K562 (cell line): Measurements from ENCODE around the gene SHB. TPM values are rescaled to one million over a fixed set of nuclear protein-coding genes. Genes with fewer than 3 reads are reported as not detected.

Experiments
- ATAC-seq: fragments of 200-7000 bp; cut with Tn5 transposase; 3 replicates; pipeline ENCODE4 v1.9.1; 2020; ENCODE audit warnings: moderate library complexity
- BruUV-seq: library from RNA; stranded (reverse); fragments of 400-500 nt; replicated peaks from 2 replicates; lab custom pipeline; 2021; lab: Mats Ljungman, UMichigan
- CTCF ChIA-PET: fragments of 300-600 bp; formaldehyde crosslinking; extraction: SDS; loops from one replicate; lab custom pipeline; 2021; ENCODE audit warnings: low intra/inter-chr PET ratio; lab: Yijun Ruan, JAX
- POLR2A ChIA-PET: fragments of 300-600, 350-650 bp; sonication (Branson Sonifier 250); formaldehyde crosslinking; extraction: SDS; loops from one replicate; lab custom pipeline; 2021; ENCODE audit warnings: antibody characterized with exemption, inconsistent platforms; lab: Yijun Ruan, JAX
- DNase-seq, 4 experiments: peaks; one replicate each; pipeline versions ENCODE4 v3.0.0 to v3.0.0-alpha.2; 2011 to 2018; ENCODE audit warnings: low spot score in 3 of 4, mixed read lengths in 3 of 4; ENCODE audit errors: extremely low read depth in 1 of 4
- FAIRE-seq: peaks from 2 replicates; lab custom pipeline; 2011; peaks lifted over from hg19 to GRCh38; lab: Jason Lieb, UNC
- H2AFZ ChIP-seq: 2 replicates; pipeline ENCODE4 v1.6.0; 2011; ENCODE audit warnings: low read depth, low read length, control low read depth, inconsistent platforms
- H3K27ac ChIP-seq: fragments of 200-600 bp; 3 replicates; pipeline ENCODE4 v1.8.0; 2011; ENCODE audit warnings: low read depth, mild to moderate bottlenecking, control low read depth, inconsistent platforms, low read length, moderate library complexity, mixed read lengths; ENCODE audit errors: extremely low read depth
- H3K27me3 ChIP-seq, 2 experiments: fragments of 300-600 bp in 1 of 2; 2 replicates in 1 of 2; 3 replicates in 1 of 2; pipeline versions ENCODE4 v1.6.0 to v1.8.0; 2011; ENCODE audit warnings: inconsistent platforms in 2 of 2, low read length in 2 of 2, mild to moderate bottlenecking in 1 of 2, mixed read lengths in 1 of 2, moderate library complexity in 1 of 2; ENCODE audit not compliant: control insufficient read depth in 2 of 2, insufficient read depth in 2 of 2
- H3K36me3 ChIP-seq: fragments of 300-600 bp; 3 replicates; pipeline ENCODE4 v1.8.0; 2011; ENCODE audit warnings: mild to moderate bottlenecking, low read length, inconsistent platforms; ENCODE audit not compliant: control insufficient read depth, insufficient read depth
- H3K4me1 ChIP-seq, 2 experiments: fragments of 200-600 bp in 1 of 2; replicated peaks in 1 of 2; 2 replicates in 1 of 2; 3 replicates in 1 of 2; pipeline versions ENCODE4 v1.5.1 to v1.8.0; 2011; ENCODE audit warnings: inconsistent platforms in 2 of 2, low read length in 2 of 2, mild to moderate bottlenecking in 1 of 2, mixed read lengths in 1 of 2, moderate library complexity in 1 of 2; ENCODE audit not compliant: control insufficient read depth in 2 of 2, insufficient read depth in 2 of 2
- H3K4me2 ChIP-seq: 2 replicates; pipeline ENCODE4 v1.6.1; 2011; ENCODE audit warnings: low read length, control low read depth, inconsistent platforms, mixed read lengths; ENCODE audit not compliant: insufficient read depth
- H3K4me3 ChIP-seq: fragments of 200-600 bp; sonication (generic), shearing (Covaris generic); 2 replicates; pipeline ENCODE4 v1.5.1; 2016; ENCODE audit warnings: control low read depth, inconsistent platforms
- H3K79me2 ChIP-seq: fragments of 200-600 bp; 3 replicates; pipeline ENCODE4 v1.8.0; 2011; ENCODE audit warnings: low read length, inconsistent platforms; ENCODE audit not compliant: control insufficient read depth, insufficient read depth
- H3K9ac ChIP-seq, 2 experiments: 2 replicates each; pipeline versions ENCODE4 v1.6.0 to v1.6.1; 2011; ENCODE audit warnings: low read depth in 2 of 2, low read length in 2 of 2, control low read depth in 1 of 2, inconsistent platforms in 1 of 2, mild to moderate bottlenecking in 1 of 2, mixed read lengths in 1 of 2; ENCODE audit not compliant: insufficient read depth in 1 of 2
- H3K9me1 ChIP-seq: one replicate; pipeline ENCODE4 v1.6.0; 2011; ENCODE audit warnings: inconsistent platforms, mild to moderate bottlenecking, low read length, moderate library complexity; ENCODE audit not compliant: control insufficient read depth, insufficient read depth
- H3K9me3 ChIP-seq: replicated peaks from 2 replicates; pipeline ENCODE4 v1.5.1; 2011; ENCODE audit warnings: low read depth, low read length, inconsistent platforms; ENCODE audit not compliant: control insufficient read depth, insufficient read depth
- H4K20me1 ChIP-seq: replicated peaks from 2 replicates; pipeline ENCODE4 v1.6.1; 2011; ENCODE audit warnings: low read length, inconsistent platforms, mixed read lengths; ENCODE audit not compliant: control insufficient read depth, insufficient read depth
- BRD4 ChIP-seq: fragments of 200-600 bp; sonication (generic); IDR thresholded peaks from 2 replicates; pipeline ENCODE4 v1.6.1; 2017; ENCODE audit warnings: inconsistent platforms
- MXI1 ChIP-seq: IDR thresholded peaks from 2 replicates; pipeline ENCODE4 v1.6.1; 2011; ENCODE audit warnings: low read depth, mild to moderate bottlenecking, improper control_type of control experiment, low read length
- RBM17 ChIP-seq: fragments of 200-400 bp; formaldehyde crosslinking; IDR thresholded peaks from 2 replicates; pipeline ENCODE4 v1.6.1; 2017; ENCODE audit warnings: low read depth, mild to moderate bottlenecking, low read length, borderline replicate concordance
- STAT6 ChIP-seq: sonication (generic); formaldehyde crosslinking; IDR thresholded peaks from 2 replicates; pipeline ENCODE4 v1.8.1; 2023; ENCODE audit warnings: mild to moderate bottlenecking, missing genetic modification reagents
- SUPT5H ChIP-seq: fragments of 450-650 bp; IDR thresholded peaks from 2 replicates; pipeline ENCODE4 v1.6.1; 2016
- TARDBP ChIP-seq: fragments of 450-650 bp; IDR thresholded peaks from 2 replicates; pipeline ENCODE4 v1.6.1; 2016
- ZNF277 ChIP-seq: fragments of 250-450 bp; sonication (Bioruptor Pico); IDR thresholded peaks from 2 replicates; pipeline ENCODE4 v1.8.0; 2022; ENCODE audit warnings: inconsistent platforms, mild to moderate bottlenecking, moderate library complexity, borderline replicate concordance
- ZNF518B ChIP-seq: fragments of 250-450 bp; sonication (Bioruptor Pico); IDR thresholded peaks from 2 replicates; pipeline ENCODE4 v1.5.0; 2021; ENCODE audit warnings: mild to moderate bottlenecking, moderate library complexity
- ZNF551 ChIP-seq: fragments of 250-450 bp; sonication (Bioruptor Pico); IDR thresholded peaks from 2 replicates; pipeline ENCODE4 v1.5.0; 2021; ENCODE audit warnings: mild to moderate bottlenecking, moderate library complexity
- ZNF76 ChIP-seq: fragments of 250-450 bp; sonication (Bioruptor Pico); IDR thresholded peaks from 2 replicates; pipeline ENCODE4 v1.4.0; 2020; ENCODE audit warnings: mild to moderate bottlenecking, moderate library complexity, borderline replicate concordance
- ZZZ3 ChIP-seq: fragments of 450-650 bp; IDR thresholded peaks from 2 replicates; pipeline ENCODE4 v1.6.1; 2016; ENCODE audit warnings: antibody characterized with exemption, mild to moderate bottlenecking, moderate library complexity
- WGBS: fragments of 100-300 bp; shearing (Covaris generic); methylation state at CpG from one replicate; pipeline ENCODE4 v1.1.6; 2016; ENCODE audit warnings: low coverage, mixed read lengths; ENCODE audit not compliant: insufficient coverage; ENCODE audit errors: missing lambda C conversion rate; 5-methylcytosine and 5-hydroxymethylcytosine counted together
- in situ Hi-C: fragments of 300-500 bp; cut with MboI; formaldehyde crosslinking; loops from 4 replicates; pipeline ENCODE4 v1.15.0; 2018; ENCODE audit warnings: inconsistent platforms, mixed read lengths
- intact Hi-C: fragments of 100-400 bp; cut with micrococcal nuclease; formaldehyde crosslinking; loops from 2 replicates; pipeline ENCODE4 v1.14.2; 2022
- polyA plus RNA-seq, 8 experiments: library from polyadenylated mRNA; depleted of rRNA in 4 of 8; stranded (reverse) in 5 of 8; unstranded in 3 of 8; fragments of >200 nt; fragmentation: Nextera tagmentation in 2 of 8; fragmentation: Illumina TruSeq in 1 of 8; extraction: Ambion mirVana in 2 of 8; extraction: Trizol in 1 of 8; gene quantifications; 2 replicates each; pipeline versions ENCODE4 v1.2.1 to v1.2.3, GENCODE V29; 2011 to 2014; ENCODE audit warnings: inconsistent platforms in 1 of 8, missing spikeins in 1 of 8
- total RNA-seq, 7 experiments: library from RNA; depleted of rRNA in 6 of 7; stranded (reverse); fragments of >200 nt in 6 of 7; fragmentation: Illumina TruSeq in 2 of 7; extraction: Trizol in 2 of 7; gene quantifications; 2 replicates each; pipeline versions ENCODE4 v1.2.1 to v1.2.3, GENCODE V29; 2011 to 2021; ENCODE audit warnings: low replicate concordance in 1 of 7

Gene SHB
- total and polyA plus RNA-seq, 9 of the 15 experiments (the other 6 are each of a cell fraction or from before 2014, with no cell fraction given): 0.78 to 16.0 (median 5.3) TPM

- DNase-seq (no peak), FAIRE-seq (no peak), ATAC-seq (no peak)
- H3K4me3 ChIP-seq: no peak overlapping the region
- POLR2A ChIA-PET: no interaction called here
- no peaks in the 10 kb centered on the region for H3K9me3 ChIP-seq
- CTCF ChIA-PET: no interaction called here
- no TSS peak for BruUV-seq
- no peak overlapping the region for H3K4me2 ChIP-seq
- in situ Hi-C loops: no loop called here
- peaks cover 19% of the 10 kb centered on the region; the same call in 1 of the 2 replicates for H4K20me1 ChIP-seq
- 81% methylated on average over 7 of the region's 7 CpGs for WGBS
- no peak overlapping the region for H3K27ac ChIP-seq
- peaks cover 11 to 19% of the 10 kb centered on the region in 2 experiments; a peak in 4 of 5 replicates for H3K4me1 ChIP-seq
- TF ChIP-seq BRD4 (no peak), ZNF277 (CRISPR knock-in tag) (no peak), RBM17 (no peak), ZZZ3 (no peak), ZNF551 (CRISPR knock-in tag) (no peak), TARDBP (no peak), ZNF76 (CRISPR knock-in tag) (no peak), ZNF518B (no peak), STAT6 (no peak), SUPT5H (no peak), MXI1 (no peak)
- H3K36me3 ChIP-seq: no peaks in the 10 kb centered on the region
- H3K9ac ChIP-seq: no peak overlapping the region
- H3K9me1 ChIP-seq: no peaks in the 10 kb centered on the region
- H2AFZ ChIP-seq: no peak overlapping the region
- no peaks in the 10 kb centered on the region for H3K27me3 ChIP-seq
- intact Hi-C loops: no loop called here
- no peaks in the 10 kb centered on the region for H3K79me2 ChIP-seq
Measured at GRCh38 chr9:38001430-38001829, 67.6 kb downstream of the SHB start.
